NCI-H2107 treated with DMSO at 0.1 percent for 48 hours (cell line): ENCODE results near the gene DTX4.

Experiments used
- DNase-seq: peaks from one replicate; lab custom pipeline; 2025; ENCODE audit not compliant: unreplicated experiment; lab: John Stamatoyannopoulos, UW

The DTX4 gene

GRCh38 chr11:59189986-59190385 is 18.1 kb downstream of the DTX4 start:
- no peak for DNase-seq

GRCh38 chr11:59191095-59191494 is 19.2 kb downstream of the DTX4 start:
- no peak for DNase-seq

- DNase-seq = no peak
Observed at GRCh38 chr11:59191890-59192289, 20.0 kb downstream of the DTX4 start.

GRCh38 chr11:59192446-59193020 is 20.6 kb downstream of the DTX4 start:
- DNase-seq = no peak

GRCh38 chr11:59193587-59194130 is 21.7 kb downstream of the DTX4 start:
- DNase-seq = no peak

- no peak for DNase-seq
Observed at GRCh38 chr11:59195586-59195985, 23.7 kb downstream of the DTX4 start.

- DNase-seq = no peak
Observed at GRCh38 chr11:59196777-59197176, 24.8 kb downstream of the DTX4 start.

- no peak for DNase-seq
Observed at GRCh38 chr11:59197991-59198390, 26.1 kb downstream of the DTX4 start.

GRCh38 chr11:59198726-59199125 is 26.8 kb downstream of the DTX4 start:
- DNase-seq = no peak

GRCh38 chr11:59199546-59200422 is 27.9 kb downstream of the DTX4 start:
- no peak for DNase-seq

GRCh38 chr11:59200423-59200746 is 28.5 kb downstream of the DTX4 start:
- no peak for DNase-seq

GRCh38 chr11:59201353-59201752 is 29.4 kb downstream of the DTX4 start:
- no peak for DNase-seq

GRCh38 chr11:59204746-59205145 is 32.8 kb downstream of the DTX4 start:
- no peak for DNase-seq

GRCh38 chr11:59205648-59206047 is 33.7 kb downstream of the DTX4 start:
- no peak for DNase-seq

- peak; percentile 2 for DNase-seq
Observed at GRCh38 chr11:59206635-59207034, 34.7 kb downstream of the DTX4 start.

- peak; percentile 11 for DNase-seq
Observed at GRCh38 chr11:59207988-59208451, 36.1 kb downstream of the DTX4 start.

- no peak for DNase-seq
Observed at GRCh38 chr11:59208956-59209355, 37.0 kb downstream of the DTX4 start.

- DNase-seq = no peak
Observed at GRCh38 chr11:59212222-59212621, 40.3 kb downstream of the DTX4 start.

- no peak for DNase-seq
Observed at GRCh38 chr11:59212744-59213631, 41.1 kb downstream of the DTX4 start, which contains the start of gene MPEG1. Gene MPEG1, minus strand, starts transcription at chr11:59212927. Its CDS starts 62 bp downstream, at chr11:59212865.

- DNase-seq = no peak
Observed at GRCh38 chr11:59214141-59214893, 42.4 kb downstream of the DTX4 start.
